GM18870 (cell line): Measurements from ENCODE around the gene P3H3.
"Not testable (repeated sequence)": the region's sequence is repeated elsewhere in the genome, so short reads cannot be mapped to it uniquely, and the experiment has no call there.

ENCODE experiments used
- ATAC-seq: cut with Tn5 transposase; IDR thresholded peaks from one replicate; pipeline ENCODE4 v1.9.1; 2021; ENCODE audit warnings: moderate library complexity; ENCODE audit not compliant: unreplicated experiment

Gene P3H3

GRCh38 chr12:6886206-6886999 is 58.2 kb downstream of the P3H3 start:
- not testable (repeated sequence) for ATAC-seq

- no peak for ATAC-seq
Observed at GRCh38 chr12:6887460-6887859, 59.3 kb downstream of the P3H3 start.

- ATAC-seq: no peak
Observed at GRCh38 chr12:6888360-6888759, 60.2 kb downstream of the P3H3 start.

DNA sequence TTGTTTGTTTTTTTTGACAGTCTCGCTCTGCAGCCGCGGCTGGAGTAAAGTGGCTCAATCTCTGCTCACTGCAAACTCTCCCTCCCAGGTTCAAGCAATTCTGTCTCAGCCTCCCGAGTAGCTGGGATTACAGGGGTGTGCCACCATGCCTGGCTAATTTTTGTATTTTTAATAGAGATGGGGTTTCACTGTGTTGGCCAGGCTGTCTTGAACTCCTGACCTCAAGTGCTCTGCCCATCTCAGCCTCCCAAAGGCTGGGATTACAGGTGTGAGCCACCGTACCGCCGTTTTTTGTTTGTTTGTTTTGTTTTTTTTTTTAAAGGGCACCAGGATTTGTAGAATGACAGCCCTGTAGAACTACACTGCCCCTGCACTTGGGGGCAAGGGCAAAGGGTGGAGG is 60.6 kb downstream of the P3H3 start:
- not testable (repeated sequence) for ATAC-seq
